Ovary (tissue), 9 donors: ENCODE results near the gene REEP5. TPM values are rescaled to one million over a fixed set of nuclear protein-coding genes. Genes with fewer than 3 reads are reported as not detected.

Experiments used
- DNase-seq, 5 donors: peaks; one replicate each; pipeline ENCODE4 v3.0.0-alpha.2; 2019 to 2020
- H3K27ac ChIP-seq, 2 donors: fragments of 200-600 bp; one replicate each; pipeline versions ENCODE4 v1.5.1 to v1.8.0; 2019 to 2022
- H3K27me3 ChIP-seq: fragments of 200-600 bp; one replicate; pipeline ENCODE4 v1.8.0; 2022
- H3K36me3 ChIP-seq: fragments of 200-600 bp; sonication (generic); one replicate; pipeline ENCODE4 v1.5.1; 2019
- H3K4me1 ChIP-seq: one replicate; pipeline ENCODE4 v1.8.1; 2013; ENCODE audit warnings: mild to moderate bottlenecking, moderate library complexity; ENCODE audit not compliant: insufficient read depth
- H3K4me3 ChIP-seq: fragments of 200-600 bp; sonication (generic); one replicate; pipeline ENCODE4 v1.5.1; 2017
- H3K9me3 ChIP-seq, 2 donors: fragments of 200-600 bp in 1 of 2; sonication (generic) in 1 of 2; one replicate each; pipeline versions ENCODE4 v1.5.1 to v1.8.1; 2013 to 2019; ENCODE audit warnings: mild to moderate bottlenecking in 1 of 2, moderate library complexity in 1 of 2
- CTCF ChIP-seq, 3 donors: fragments of 450-650 bp in 2 of 3; fragments of 200-600 bp in 1 of 3; IDR thresholded peaks; one replicate each; pipeline versions ENCODE4 v1.5.1 to v1.8.0; 2016 to 2022; ENCODE audit warnings: antibody characterized with exemption in 3 of 3, mild to moderate bottlenecking in 1 of 3
- EP300 ChIP-seq: sonication (generic); formaldehyde crosslinking; IDR thresholded peaks from one replicate; pipeline ENCODE4 v1.6.1; 2017; ENCODE audit warnings: antibody characterized with exemption
- POLR2A ChIP-seq: fragments of 450-650 bp; IDR thresholded peaks from one replicate; pipeline ENCODE4 v1.6.1; 2017; ENCODE audit warnings: antibody characterized with exemption, mild to moderate bottlenecking, moderate library complexity
- whole genome bisulfite sequencing, 3 donors: extraction: QIAGEN DNeasy Blood & Tissue Kit in 1 of 3; methylation state at CpG; one replicate each; pipeline versions ENCODE4 v1.1.5 to v1.1.7; 2013 to 2017; 5-methylcytosine and 5-hydroxymethylcytosine counted together
- intact Hi-C, 4 donors: fragments of 100-400 bp; cut with DNase I; formaldehyde crosslinking; loops; one replicate each; pipeline versions ENCODE4 v1.11.0 to v1.15.1; 2022 to 2023
- polyA plus RNA-seq, 2 donors: library from polyadenylated mRNA; stranded (reverse); fragments of 200-250 nt in 1 of 2; fragments of 350-450 nt in 1 of 2; fragmentation: Illumina TruSeq in 1 of 2; extraction: RNeasy Lipid Tissue Mini Kit (QIAGEN cat#74804) in 1 of 2; gene quantifications; one replicate each; pipeline ENCODE4 v1.2.3, GENCODE V29; 2013 to 2014
- total RNA-seq, 7 donors: library from RNA; depleted of rRNA in 2 of 7; stranded (reverse); fragments of >200 nt in 2 of 7; fragmentation: NEBNext Ultra II Directional in 3 of 7; extraction: Animal tissue kit (Norgen Biotek cat#: 25700) in 3 of 7; gene quantifications; one replicate each; pipeline versions ENCODE4 v1.1.0 to v1.2.4, GENCODE V29; 2016 to 2023
- donor health status: DM: no; HTN: no; CAD: no; lungs with moderate emphysema.
- donor health status: DM: no; HTN: no; CAD: no.
- donor health status: Bipolar disorder and iron deficiency.
- donor health status: DM: yes; HTN: yes; CAD: no.
- donor health status: DM: no; HTN: no; CAD: no.
- donor health status: DM: yes; HTN: yes; CAD: no.

REEP5 gene
- total and polyA plus RNA-seq, 9 donors, result 50.2 to 90.4 (median 67.6) TPM

GRCh38 chr5:112933651-112934365 is 11.8 kb upstream of the REEP5 start:
- Histone ChIP-seq H3K4me3 (no peak overlapping the region), H3K36me3 (no peaks in the 10 kb centered on the region), H3K9me3 (no peaks in the 10 kb centered on the region), H3K4me1 (no peaks in the 10 kb centered on the region), H3K27ac (no peak overlapping the region), H3K27me3 (no peaks in the 10 kb centered on the region)
- TF ChIP-seq EP300 (no peak), POLR2A (no peak), CTCF (IDR thresholded peaks at IDR 0.05) (no peak)
- WGBS, 3 donors, result 88 to 97% (median 97%) methylated on average over 1 of the region's 1 CpG
- intact Hi-C loops, result no loop called here
- no peak for DNase-seq

GRCh38 chr5:112933105-112933504 is 11.1 kb upstream of the REEP5 start:
- H3K27me3 ChIP-seq, result no peaks in the 10 kb centered on the region
- intact Hi-C loops, result no loop called here
- no peaks in the 10 kb centered on the region for H3K9me3 ChIP-seq
- H3K4me1 ChIP-seq, result no peaks in the 10 kb centered on the region
- WGBS, 3 donors, result 61 to 80% (median 71%) methylated on average over 1 of the region's 1 CpG
- no peak overlapping the region for H3K27ac ChIP-seq
- H3K36me3 ChIP-seq, result no peaks in the 10 kb centered on the region
- H3K4me3 ChIP-seq, result no peak overlapping the region
- TF ChIP-seq EP300 (no peak), POLR2A (no peak), CTCF (IDR thresholded peaks at IDR 0.05) (no peak)
- no peak for DNase-seq

GRCh38 chr5:112931473-112931872 is 9.4 kb upstream of the REEP5 start:
- no peaks in the 10 kb centered on the region for H3K9me3 ChIP-seq
- H3K36me3 ChIP-seq, result no peaks in the 10 kb centered on the region
- DNase-seq, result no peak
- intact Hi-C loops, result no loop called here
- H3K27me3 ChIP-seq, result no peaks in the 10 kb centered on the region
- WGBS, 3 donors, result 44 to 59% (median 56%) methylated on average over 2 of the region's 2 CpGs
- H3K4me3 ChIP-seq, result no peak overlapping the region
- no peak overlapping the region for H3K27ac ChIP-seq
- TF ChIP-seq EP300, result no peak
- no peak for TF ChIP-seq POLR2A
- TF ChIP-seq CTCF (IDR thresholded peaks at IDR 0.05), result no peak
- no peaks in the 10 kb centered on the region for H3K4me1 ChIP-seq

GRCh38 chr5:112930082-112930344 is 8.0 kb upstream of the REEP5 start:
- DNase-seq, result no peak
- H3K36me3 ChIP-seq, result no peaks in the 10 kb centered on the region
- H3K9me3 ChIP-seq, result no peaks in the 10 kb centered on the region
- TF ChIP-seq CTCF (IDR thresholded peaks at IDR 0.05) (no peak), EP300 (no peak), POLR2A (no peak)
- no peak overlapping the region for H3K4me3 ChIP-seq
- H3K27ac ChIP-seq, result no peak overlapping the region
- intact Hi-C loops, result no loop called here
- 91 to 96% methylated on average over 1 of the region's 1 CpG; no CpG with 5 or more reads in 1 of the 3 donors for WGBS, 3 donors
- no peaks in the 10 kb centered on the region for H3K27me3 ChIP-seq
- H3K4me1 ChIP-seq, result no peaks in the 10 kb centered on the region
